HG03095 (cell line): ENCODE data around the gene IL17RE.

ENCODE experiments used
- ATAC-seq: cut with Tn5 transposase; IDR thresholded peaks from one replicate; pipeline ENCODE4 v1.9.1; 2021; ENCODE audit warnings: moderate library complexity; ENCODE audit not compliant: unreplicated experiment

The IL17RE gene

GRCh38 chr3:9903238-9903624, 583 bp downstream of the IL17RE start:
- no peak for ATAC-seq

- no peak for ATAC-seq
Measured at GRCh38 chr3:9903904-9904303, 1.3 kb downstream of the IL17RE start.

GRCh38 chr3:9906480-9906879, 3.8 kb downstream of the IL17RE start:
- no peak for ATAC-seq

DNA sequence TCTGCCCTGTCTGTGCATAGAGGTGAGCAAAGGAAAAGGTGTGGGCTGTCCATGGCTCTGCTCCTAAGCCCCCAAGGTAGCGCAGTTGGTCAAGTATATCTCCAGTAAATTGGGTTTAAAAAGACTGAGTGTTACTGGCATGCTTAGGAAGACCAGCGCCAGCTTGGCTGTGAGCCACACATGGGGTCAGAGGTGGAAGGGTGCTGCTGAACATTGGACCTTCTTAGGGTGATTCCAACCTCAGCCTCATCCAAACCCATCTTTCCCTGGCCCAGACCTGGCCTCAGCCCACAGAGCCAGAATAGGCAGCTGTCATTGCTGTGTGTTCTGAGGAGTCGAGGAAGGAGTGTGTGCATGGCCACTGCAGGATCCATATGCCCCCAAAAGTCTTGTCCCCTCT, 5.6 kb downstream of the IL17RE start:
- no peak for ATAC-seq

DNA sequence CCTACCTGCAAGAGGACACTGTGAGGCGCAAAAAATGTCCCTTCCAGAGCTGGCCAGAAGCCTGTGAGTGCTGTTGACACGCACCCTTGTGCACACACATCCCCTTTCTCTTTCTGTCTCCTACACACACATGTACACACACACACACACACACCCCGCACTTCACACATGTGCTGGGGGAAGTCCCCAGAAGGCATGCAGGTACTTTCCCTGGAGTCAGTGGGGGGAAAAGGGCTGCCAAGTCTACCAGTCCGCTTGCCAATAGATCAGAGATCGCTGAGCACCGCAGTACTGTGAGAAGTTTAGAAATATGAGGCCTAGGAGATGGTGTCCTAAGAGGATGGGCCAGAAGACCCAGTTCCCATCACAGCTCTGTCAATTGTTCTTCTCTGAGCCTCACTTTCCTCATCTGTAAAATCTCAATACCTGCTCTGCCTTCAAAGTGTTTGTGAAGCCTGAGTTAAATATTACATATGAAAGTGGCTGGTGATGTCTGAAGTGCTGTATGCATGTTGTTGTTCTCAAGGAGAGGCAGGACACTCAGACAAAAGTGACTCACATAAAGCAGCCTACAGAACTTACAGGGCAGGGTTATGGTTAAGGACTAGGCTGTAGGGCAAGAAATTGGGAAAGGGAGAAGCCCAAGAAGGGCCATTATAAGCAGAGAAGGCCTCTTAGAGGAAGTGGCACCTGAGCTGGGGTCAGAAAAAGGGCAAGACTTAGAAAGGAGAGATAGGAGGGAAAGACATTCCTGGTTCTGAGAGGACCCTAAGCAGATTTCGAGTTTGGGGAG, 6.8 kb downstream of the IL17RE start:
- no peak for ATAC-seq

DNA sequence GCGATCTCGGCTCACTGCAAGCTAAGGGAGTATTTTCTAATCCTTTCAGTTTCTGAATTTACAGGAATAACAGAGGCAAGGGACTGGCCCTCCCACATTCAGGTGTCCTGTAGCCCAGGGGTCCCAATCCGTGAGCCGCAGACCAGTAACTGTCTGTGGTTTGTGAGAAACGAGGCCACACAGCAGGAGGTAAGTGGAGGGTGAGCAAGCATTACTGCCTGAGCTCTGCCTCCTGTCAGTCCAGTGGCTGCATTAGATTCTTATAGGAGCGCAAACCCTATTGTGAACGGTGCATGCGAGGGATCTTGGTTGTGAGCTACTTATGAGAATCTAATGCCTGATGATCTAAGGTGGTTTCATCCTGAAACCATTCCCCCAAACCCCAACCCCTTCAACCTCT, 9.2 kb downstream of the IL17RE start:
- ATAC-seq, result no peak

DNA sequence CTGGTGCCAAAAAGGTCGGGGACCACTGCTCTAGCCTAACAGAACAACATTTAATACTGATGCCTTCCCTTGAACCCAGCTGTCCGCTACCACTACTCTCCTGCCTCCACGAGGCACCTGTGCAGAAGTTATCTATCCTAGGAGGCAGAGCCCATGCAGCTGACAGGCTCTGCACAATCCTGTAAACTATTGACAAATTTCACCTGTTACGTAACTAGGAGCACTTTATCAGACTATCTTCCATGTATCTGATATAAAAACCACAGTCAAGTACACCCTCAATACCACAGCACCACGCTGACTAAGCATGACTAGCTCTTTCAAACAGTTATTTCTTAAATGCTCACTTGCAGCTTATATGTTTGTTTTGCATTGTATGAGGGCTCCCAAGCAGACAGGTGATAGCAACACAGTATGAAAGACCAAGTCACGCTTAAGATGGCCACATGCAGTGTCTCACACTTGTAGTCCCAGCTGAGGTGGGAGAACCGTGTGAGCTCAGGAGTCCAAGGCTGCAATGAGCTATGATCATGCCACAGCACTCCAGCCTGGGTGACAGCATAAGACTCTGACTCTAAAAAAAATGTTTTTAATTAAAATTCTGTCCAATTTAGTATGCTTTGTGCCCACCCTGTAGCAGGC, 9.8 kb downstream of the IL17RE start:
- ATAC-seq, result no peak

DNA sequence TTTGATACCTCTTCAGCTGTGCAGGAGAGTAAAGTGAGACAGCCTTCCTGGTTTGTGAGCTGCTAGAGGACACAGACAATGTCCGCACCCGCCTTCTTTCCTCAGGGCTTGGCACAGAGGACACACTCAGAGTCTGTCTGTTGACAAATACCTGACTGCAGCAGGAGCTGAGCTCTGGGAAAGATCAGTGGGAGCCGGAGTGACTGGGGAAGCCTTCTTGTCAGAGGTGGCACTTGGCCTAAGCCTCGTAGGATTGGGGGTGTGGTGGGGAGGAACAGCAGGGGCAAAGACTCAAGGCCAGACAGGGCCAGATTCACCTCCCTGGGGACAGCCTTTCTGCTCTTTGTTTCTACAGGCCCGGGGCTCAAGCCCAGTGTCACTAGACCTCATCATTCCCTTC, 11.0 kb downstream of the IL17RE start:
- no peak for ATAC-seq

- ATAC-seq, result no peak
Measured at GRCh38 chr3:9914011-9914410, 11.4 kb downstream of the IL17RE start.

- ATAC-seq, result no peak
Measured at GRCh38 chr3:9914559-9915253, 12.1 kb downstream of the IL17RE start.

- ATAC-seq, result no peak
Measured at GRCh38 chr3:9915254-9916141, 12.8 kb downstream of the IL17RE start.

GRCh38 chr3:9916346-9916733, 13.7 kb downstream of the IL17RE start:
- ATAC-seq, result no peak

- no peak for ATAC-seq
Measured at GRCh38 chr3:9916734-9917680, 14.4 kb downstream of the IL17RE start, which contains the start of gene IL17RC. Gene IL17RC (plus strand): TSS chr3:9917098. CDS start chr3:9917316, 218 bp downstream.

DNA sequence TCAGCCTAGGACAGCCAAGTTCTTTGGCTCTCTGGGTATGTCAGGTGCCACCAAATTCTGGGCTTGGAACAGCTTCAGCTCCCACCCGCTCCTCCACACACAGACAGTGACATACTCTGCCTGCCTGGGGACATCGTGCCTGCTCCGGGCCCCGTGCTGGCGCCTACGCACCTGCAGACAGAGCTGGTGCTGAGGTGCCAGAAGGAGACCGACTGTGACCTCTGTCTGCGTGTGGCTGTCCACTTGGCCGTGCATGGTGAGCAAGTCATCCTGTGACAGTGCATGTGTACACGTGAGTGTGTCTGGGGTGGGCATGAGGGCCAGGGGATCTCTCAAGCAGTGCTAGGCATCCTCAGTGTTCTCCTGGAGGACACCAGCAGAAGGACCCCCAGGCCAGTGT, 15.2 kb downstream of the IL17RE start:
- no peak for ATAC-seq

DNA sequence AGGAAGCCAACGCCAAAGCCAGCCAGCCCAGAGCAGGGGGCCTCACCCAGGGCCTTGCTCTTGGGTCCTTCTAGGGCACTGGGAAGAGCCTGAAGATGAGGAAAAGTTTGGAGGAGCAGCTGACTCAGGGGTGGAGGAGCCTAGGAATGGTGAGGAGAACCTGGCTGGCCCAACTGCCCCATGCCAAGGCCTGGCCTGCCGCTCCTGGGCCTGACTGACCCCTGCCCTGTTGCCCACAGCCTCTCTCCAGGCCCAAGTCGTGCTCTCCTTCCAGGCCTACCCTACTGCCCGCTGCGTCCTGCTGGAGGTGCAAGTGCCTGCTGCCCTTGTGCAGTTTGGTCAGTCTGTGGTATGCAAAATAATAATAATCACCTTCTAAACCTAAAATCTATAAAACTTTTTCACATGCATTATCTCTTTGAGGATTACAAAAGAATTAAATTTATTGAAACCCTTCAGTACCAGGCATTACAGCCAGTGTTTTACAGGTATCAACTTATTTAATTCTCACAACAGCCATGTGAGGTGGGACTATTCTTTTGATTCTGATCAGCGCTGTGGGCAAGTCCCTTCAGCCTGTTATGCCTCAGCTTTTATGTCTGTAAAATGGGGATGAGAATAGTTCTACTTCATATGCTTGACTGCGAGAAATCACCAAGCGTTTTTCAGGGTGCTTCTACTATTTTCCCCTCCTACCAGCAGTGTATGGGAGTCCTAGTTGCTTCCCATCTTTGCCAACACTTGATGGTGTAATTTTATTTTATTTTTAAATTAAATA, 15.8 kb downstream of the IL17RE start:
- ATAC-seq, result no peak

GRCh38 chr3:9928158-9928557, 25.5 kb downstream of the IL17RE start:
- no peak for ATAC-seq

DNA sequence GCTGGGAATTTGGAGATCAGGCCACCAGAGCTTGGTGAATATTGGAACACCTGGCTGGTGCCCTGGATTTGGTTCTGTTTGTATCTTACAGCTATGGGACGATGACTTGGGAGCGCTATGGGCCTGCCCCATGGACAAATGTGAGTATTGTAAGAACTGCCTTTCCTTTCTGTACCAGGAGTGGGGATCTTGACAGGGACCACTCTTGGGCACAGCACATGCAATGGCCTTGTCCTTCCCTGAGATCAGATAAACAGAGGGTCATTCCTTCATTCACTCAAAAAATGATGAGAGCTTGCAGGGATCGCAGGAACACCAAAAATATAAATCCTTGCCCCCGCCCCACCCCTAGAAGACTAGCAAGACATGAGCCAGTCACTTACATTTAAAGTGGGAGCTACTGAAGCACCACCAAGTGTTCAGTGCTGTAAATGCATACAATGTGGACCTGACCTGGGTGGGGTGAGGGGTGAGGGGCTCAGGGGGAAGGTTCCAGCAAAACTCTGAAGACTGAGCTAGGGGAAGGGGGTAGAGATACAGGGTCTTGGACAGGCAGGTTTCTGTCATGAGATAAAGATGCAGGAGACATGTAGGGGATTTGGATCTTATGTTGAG, 28.3 kb downstream of the IL17RE start:
- no peak for ATAC-seq

GRCh38 chr3:9932535-9932842, 29.8 kb downstream of the IL17RE start:
- ATAC-seq, result no peak
